Measurements from ENCODE around the gene CLASP1.
"Not testable (repeated sequence)": the region's sequence is repeated elsewhere in the genome, so short reads cannot be mapped to it uniquely, and the experiment has no call there.

Gene CLASP1

DNA sequence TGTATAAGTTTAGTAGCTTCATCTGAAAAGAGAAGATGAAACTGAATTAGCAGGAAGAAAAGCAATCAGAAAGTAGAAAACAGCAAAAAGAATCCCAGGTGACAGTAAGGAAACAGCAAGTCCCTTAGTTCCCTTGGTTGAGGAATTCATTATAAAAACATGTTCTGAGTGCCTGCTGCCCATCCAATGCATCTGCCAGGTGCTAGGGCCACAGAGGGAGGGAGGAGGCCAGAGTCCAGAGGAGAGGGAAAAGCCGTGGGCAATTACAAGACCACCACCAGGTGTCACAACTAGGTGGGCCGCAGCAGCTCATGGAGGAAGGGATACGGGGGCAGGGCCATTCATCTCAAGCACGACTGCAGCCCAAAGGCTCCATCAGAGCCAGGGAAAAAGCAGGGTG, 308.3 kb downstream of the CLASP1 start:
- DNase-seq: no peak

DNA sequence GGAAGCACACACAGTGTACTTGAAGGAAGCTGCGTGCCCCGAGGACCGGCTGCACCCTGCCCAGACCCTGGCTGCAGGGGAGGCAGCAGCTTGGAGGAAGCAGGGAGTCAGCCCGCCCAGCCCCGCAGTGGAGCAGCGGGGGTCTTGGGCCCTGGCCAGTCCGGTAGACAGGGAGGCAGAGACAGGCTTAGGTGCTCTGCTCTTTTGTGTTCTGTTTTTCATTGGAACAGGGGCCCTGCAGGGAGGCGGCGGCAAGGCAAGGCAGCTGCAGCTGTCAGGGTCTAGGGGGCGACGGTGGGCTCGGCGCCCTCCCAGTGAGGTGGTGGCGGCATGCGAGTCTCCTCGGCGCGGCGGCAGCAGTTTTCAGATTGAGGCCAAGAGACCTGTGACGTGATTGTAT, 311.0 kb downstream of the CLASP1 start:
- DNase-seq: no peak

DNA sequence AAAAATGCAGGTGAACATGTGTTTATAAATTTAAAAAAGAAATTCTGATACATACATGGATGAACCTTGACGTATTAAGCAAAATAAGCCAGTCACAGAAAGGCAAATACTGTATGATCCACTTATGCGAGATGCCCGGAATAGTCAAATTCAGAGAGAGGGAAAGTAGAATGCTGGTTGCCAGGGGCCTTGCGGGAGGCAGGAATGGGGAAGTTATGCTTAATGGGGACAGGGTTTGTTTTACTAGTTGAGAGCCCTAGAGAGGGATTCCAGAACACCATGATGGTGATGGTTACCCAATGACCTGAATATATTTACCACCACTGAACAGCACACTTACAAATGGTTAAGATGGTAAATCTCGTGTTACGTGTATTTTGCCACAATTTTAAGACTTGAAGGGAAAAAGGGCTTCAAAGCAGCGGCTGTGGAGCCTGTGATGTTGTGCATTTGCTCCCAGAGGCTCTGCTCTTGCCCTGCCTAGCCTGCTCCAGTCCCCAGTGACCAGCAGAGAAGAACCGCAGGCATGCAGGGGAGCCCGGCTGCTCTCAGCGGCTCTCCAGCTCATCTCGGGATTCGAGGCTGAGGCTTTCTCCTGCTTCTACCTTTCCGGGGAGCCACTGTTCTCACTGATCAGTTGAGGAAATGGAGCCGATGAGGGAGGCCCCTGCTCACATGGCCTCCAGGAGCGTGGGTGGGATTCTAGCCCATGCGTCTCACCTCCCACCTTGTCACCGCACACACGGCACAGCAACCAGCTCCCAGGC, 312.6 kb downstream of the CLASP1 start:
- no peak for DNase-seq

DNA sequence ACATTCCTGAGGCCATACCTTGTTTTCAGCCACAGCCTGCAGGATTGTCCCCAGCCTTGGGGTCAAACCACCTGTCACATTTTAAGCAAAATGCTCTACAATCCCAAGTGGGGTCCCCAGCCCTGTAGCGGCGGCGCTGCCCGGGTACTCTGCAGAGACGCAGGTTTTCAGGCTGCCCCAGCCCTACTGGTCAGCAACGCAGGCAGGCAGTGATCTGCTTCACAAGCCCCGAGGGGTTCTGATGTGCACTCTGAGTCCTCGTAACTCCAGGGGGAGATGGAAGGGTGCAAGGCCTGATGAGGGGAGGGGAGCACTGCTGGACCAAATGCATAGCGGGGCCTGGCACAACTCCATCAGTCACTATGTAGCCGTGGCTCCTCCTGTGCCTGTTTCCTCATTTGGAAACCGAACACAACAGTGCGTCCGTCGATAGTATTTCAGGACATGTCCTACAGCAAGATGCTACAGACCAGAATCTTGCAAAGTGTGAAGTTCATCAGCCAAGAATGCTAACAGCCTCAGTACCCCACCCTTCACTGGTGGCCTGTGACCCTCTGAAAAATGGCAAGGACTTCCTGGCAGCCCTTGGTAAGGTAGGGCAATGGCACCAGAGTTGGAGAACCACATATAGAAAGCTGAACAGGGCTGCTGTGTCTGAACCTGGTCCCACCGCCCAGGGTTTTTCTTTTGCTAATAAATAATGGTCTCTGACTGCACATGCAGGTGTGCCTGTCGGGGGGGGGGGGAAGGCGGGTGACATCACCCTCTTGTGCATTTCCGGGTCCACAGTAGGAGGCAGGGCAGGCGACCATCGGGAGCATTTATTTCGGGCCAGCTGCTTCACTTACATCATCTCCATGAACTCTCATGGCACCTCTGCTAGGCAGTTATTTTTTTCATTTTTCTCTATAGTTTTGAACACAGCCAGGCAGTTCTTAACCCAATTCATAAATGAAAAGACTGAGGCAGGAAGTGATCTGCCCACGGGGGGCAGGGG, 313.7 kb downstream of the CLASP1 start:
- no peak for DNase-seq

DNA sequence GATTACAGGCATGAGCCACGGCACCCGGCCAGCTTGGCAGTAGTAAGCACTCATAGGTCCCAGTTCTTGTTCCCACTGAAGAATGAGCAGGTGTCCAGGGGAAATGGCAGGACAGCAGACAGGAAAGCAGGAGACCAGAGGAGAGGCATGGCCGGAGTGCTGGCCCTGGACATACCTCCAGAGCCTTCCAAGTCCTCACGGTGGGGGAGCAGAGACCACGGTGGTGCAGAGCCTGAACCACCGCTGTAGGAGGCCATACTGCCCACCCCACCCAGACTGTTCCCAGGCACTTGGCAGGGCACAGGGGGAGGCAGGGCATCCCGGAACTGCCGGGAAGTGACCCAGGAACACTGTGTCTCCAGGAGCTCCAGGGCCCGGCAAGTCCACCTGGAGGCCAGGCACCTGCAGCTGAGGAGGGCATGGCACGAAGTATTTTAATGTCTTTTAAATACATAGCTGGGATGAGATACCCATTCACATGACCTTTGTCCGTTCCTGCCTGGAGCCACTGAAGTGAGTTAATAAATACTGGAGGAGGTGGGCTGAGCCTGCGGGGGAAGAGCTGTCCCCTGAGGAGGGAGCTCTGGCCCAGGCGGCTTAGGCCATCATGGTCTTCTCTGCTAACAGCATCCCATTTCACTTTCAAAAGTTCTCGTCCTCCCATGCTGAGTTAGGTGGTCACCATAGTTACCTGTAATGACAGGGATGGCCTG, 314.5 kb downstream of the CLASP1 start:
- DNase-seq: no peak

DNA sequence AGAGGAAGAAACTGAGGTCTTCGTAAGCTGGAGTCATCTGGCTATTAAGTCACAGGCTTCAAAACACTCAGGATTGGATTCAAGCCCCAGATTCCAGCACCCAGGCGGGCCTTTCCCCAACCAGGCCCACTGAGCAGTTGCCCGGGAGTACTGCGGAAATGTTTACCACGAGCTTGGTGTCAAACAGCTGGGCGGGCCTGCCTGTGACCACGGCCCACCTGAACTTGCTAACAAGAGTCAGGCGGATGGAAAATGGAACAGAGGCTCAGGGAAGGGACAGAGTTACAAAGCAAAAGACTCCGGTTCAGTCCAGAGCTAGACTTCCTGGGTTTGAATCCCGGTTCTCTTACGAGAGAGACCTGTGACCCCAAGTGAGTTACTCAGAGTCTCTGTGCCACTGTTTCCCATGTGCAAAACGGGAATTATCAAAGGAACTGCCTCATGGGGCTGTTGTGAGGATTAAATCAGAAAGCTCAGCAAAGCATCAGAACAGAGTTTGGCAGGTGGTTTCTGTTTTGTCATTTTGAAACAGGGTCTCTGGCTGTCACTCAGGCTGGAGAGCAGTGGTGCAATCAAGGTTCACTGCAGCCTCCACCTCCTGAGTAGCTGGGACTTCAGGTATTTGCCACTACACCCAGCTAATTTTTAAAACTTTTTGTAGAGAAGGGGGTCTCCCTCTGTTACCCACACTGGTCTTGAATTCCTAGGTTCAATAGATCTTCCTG, 315.3 kb downstream of the CLASP1 start:
- DNase-seq: no peak

DNA sequence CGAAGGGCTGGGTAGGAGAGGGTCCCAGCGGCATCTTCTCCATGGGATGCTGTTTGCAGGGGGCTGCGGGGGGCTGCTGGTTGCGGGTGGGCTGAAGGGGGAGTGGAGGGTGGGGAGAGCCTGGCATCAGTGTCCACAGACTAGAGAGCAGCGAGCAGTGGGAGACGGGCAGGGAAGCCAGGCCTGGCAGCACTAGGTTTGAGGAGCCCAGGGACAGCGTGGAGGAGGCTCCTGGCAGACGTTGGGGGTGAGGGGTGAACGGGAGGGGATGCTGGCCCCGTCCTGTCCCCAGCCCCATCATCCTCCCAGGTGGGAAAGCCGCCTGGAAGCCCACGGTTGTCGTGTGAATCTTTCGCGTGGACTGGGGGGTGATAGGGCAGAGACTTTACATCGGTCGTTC, 316.0 kb downstream of the CLASP1 start:
- DNase-seq: no peak

DNA sequence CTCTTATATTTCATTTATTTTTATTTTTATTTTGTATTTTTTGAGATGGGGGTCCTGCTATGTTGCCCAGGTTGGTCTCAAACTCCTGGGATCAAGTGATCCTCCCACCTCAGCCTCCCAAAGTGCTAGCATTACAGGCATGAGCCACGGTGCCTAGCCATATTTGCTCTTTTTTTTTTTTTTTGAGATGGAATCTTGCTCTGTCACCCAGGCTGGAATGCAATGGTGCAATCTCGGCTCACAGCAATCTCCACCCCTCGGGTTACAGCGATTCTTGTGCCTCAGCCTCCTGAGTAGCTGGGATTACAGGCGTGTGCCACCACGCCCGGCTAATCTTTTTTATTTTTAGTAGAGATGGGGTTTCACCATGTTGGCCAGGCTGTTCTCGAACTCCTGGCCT, 317.9 kb downstream of the CLASP1 start:
- DNase-seq: not testable (repeated sequence)

DNA sequence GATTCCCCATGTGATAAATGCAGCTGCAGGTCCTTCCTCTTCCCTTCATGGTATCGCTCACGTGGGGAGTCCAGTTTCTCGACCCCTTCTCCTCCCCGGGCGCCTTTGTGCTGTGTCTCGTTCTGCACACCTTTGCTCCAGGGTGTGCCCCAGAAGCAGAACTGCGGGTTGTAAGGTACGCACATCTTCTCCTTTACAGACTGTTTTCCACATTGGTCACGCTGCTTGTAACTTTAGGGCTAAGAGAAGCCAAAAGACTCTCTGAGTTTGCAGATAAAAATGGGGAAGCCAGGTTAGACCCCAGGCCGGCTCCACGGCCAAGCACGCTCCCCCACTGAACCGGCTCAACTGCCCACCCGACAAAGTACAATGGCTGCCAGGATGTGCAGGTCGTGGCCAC, 318.3 kb downstream of the CLASP1 start:
- DNase-seq: no peak

DNA sequence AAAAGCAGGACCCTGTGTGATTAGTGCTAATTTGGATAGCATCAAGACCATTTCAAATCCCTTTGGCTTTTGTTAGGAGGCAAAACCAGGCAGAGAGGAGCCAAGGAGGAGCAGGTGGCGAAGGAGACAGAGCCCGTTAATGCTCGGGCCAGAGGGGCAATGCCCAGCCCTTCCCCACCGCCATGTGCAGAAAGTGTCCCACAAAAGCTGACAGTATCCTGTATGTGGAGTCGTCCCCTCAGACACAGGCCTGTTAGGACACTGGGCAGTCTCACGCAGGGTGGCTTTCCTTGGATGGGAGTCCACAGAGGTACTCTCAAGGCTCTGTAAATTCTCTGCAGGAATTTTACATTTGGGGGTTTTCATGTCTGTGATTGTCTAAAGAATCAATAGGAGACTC, 319.5 kb downstream of the CLASP1 start:
- no peak for DNase-seq

DNA sequence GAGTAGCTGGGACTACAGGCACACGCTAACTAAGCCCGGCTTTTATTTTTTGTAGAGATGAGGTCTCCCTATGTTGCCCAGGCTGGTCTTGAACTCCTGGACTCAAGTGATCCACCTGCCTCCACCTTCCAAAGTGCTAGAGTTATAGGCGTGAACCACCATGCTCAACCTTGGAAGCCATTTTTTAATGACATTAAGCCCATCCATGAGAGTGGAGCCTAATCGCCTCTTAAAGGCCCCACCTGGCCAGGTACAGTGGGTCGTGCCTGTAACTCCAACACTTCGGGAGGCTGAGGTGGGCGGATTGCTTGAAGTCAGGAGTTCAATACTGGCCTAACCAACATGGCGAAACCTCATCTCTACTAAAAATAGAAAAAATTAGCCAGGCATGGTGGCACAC, 322.6 kb downstream of the CLASP1 start:
- no peak for DNase-seq

DNA sequence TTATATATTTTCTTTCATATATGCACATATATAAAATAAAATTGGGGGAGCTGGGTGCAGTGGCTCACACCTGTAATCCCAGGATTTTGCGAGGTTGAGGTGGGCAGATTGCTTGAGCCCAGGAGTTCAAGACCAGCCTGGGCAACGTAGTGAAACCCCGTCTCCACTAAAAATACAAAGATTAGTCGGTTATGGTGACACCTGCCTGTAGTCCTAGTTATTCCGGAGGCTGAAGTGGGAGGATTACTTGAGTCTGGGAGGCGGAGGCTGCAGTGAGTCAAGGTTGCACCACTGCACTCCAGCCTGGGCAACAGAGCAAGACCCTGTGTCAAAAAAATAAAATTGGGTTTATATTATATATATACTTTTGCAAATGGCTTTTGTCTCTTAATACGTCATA, 324.7 kb downstream of the CLASP1 start:
- DNase-seq: no peak

DNA sequence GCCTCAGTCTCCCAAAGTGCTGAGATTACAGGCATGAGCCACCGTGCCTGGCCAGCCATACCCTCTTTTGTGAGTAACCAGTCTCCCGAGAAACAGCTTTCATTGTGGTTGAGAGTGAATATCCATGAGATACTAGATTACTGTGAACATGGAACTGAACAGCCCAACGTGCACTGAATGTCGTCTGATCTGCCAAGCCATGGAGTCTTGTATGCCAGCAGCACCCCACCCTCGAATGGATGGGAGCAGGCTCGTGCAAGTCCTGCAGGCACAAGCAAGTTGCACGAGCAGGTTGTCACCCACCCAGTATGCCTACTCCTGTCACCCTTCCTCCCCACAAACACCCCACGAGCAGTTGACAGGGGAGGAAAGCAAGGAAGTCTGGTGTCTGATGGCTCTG, 327.8 kb downstream of the CLASP1 start:
- DNase-seq: no peak

DNA sequence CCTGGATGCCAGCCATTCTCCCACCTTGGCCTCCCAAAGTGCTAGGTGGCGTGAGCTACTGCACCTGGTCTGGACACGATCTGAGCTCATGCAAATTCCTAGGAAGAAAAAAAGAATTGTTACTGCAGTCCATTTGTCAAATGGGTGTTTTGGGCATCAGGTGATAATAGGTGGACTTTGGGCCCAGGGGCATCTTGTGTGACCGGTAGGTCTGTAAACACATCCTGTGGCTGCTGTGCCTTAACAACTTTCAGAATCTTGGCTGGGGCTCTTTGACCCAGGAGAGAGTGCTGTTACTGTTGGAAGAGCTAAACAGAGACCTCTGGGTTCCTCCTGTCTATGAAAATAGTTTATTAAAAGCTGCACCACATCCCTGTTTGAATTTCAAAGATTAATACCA, 329.3 kb downstream of the CLASP1 start:
- DNase-seq: no peak

DNA sequence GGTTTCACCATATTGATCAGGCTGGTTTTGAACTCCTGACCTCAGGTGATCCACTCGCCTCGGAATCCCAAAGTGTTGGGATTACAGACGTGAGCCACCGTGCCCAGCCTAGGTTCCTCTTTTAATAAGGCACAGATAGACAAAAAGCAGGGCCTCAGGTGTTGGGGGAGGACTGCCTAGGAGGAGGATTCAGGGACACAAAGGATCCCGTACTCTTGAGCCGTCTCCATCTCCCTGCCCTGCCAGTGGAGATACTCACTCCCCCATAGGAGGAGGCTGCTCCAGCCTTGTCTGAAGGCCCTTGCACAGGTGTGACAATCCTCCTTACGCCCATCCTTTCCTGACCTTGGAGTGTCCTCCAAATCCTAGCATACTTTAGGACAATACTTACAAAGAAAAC, 332.3 kb downstream of the CLASP1 start:
- no peak for DNase-seq

DNA sequence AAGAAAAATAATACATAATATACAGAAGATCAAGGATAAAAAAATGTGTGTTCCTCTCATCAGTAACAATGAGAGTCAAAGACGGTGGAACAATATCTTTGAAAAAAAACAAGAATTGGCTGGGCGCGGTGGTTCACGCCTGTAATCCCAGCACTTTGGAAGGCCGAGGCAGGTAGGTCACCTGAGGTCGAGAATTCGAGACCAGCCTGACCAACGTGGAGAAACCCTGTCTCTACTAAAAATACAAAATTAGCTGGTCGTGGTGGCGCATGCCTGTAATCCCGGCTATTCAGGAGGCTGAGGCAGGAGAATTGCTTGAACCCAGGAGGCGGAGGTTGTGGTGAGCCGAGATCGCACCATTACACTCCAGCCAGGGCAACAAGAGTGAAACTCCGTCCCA, 335.6 kb downstream of the CLASP1 start:
- DNase-seq: not testable (repeated sequence)

DNA sequence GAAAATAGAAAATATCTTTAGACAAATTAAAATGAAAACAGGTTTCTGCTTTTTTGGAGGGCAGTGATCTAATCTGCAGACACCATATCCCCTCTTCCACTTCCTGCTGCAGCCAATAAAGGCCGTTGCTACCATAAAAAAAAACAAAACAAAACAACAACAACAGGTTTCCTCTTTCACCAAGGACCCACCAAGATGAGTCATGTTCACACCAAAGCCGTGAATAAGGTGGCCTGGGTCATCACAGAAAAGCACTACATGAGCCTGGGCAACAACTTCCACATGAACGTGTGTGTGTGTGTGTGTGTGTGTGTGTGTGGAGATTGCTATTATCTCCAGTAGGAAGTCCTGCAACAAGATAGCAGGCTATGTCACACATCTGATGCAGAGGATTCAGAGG, 339.5 kb downstream of the CLASP1 start:
- no peak for DNase-seq

DNA sequence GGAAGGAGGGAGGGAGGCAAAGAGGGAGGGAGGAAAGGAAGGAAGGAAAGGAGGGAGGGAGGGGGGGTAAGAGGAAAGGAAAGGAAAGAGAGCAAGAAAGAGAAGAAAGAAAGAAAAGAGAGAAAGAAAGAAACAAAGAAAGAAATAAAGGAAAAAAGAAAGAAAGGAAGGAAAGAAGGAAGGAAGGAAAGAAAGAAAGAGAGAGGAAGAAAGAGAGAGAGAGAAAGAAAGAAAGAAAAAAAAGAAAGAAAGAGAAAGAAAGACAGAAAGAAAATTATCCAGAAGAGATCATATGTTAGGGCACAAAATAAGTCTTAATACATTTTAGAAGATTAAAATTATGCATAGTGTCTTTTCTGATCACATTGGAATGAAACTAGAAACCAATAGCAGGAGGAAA, 339.9 kb downstream of the CLASP1 start:
- no peak for DNase-seq

DNA sequence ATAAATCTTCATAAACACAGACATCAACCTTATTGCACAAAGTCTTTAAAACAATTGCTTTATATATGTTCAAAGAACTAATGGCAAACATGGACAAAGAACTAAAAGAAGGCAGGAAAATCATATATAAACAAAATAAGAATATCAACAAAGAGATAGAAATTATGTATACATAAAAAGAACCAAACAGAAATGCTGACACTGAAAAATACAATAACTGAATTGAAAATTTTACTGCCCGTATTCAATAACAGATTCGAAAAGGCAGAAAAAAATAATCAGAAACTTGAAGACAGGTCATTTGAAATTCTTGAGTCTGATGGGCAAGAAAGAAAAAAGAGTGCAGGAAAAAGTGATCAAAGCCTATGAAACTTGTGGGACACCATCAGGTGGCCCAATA, 342.2 kb downstream of the CLASP1 start:
- no peak for DNase-seq

DNA sequence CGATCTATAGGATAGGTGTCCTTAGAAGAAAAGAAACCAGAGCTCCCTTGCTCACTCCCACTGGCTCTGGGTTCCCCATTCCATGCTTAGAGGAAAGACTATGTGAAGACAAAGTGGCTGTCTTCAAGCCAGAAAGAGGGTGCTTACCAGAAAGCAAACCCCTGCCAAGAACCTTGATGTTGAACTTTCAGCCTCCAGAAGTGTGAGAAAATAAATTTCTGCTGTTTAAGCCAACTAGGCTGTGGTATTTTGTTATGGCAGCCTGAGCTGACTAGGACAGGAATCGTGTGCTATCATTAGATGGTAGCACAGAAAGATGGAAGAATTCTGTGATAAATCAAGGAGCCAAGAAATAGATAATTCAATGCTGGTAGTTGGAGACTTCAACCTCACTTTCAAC, 344.3 kb downstream of the CLASP1 start:
- no peak for DNase-seq

DNA sequence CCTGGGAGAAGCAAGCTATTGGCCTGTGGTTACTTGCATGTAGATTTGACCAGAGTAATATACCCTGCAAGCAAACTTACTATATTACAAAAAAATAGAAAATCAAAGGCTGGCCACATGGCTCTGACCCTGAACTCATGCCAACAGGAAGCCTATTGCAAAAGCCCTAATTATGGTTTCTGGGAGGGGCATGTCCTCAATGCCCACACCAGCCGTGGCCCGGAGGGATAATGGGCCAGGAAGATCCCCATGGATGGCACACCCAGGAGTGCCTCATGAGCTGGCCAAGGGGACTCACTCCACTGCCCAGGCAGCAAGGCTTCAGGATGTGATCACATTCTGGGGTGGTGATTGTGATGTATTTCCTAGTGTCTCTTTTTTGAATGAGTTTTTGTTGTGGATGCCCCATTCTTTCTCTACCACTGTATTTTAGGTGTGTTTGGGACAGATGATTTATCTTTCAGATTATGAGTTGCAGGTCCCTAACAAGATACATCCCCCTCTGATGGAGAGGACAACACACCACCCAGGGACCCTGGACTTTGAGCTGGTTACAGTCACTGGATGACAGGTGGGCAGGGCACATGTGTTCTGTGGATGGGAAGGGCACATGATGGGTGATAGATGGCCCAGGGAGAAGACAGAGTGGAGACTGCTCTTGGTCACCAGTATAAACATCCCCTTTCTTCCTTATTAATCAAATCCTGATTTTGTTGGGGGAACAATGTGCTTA, 345.6 kb downstream of the CLASP1 start:
- DNase-seq: no peak

DNA sequence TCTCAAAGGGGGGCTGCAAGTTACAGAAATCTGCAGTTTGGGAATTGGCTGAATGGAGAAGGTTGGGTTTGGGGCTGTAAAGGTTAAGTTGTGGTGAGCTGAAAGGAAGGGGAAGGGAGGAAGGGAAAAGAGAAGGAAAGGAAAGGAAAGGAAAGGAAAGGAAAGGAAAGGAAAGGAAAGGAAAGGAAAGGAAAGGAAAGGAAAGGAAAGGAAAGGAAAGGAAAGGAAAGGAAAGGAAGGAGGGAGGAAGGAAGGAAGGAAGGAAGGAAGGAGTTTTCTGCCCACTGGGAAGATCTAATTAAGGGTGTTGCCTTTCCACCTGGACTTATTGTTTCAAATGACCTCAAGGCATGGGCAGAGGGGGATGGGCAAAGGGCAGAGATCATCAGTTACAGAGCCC, 348.1 kb downstream of the CLASP1 start:
- DNase-seq: not testable (repeated sequence)
